ENCODE data around the gene CD8B. TPM values are rescaled to one million over a fixed set of nuclear protein-coding genes. Genes with fewer than 3 reads are reported as not detected.
"Not testable (repeated sequence)": the region's sequence is repeated elsewhere in the genome, so short reads cannot be mapped to it uniquely, and the experiment has no call there.

The CD8B gene
- polyA plus RNA-seq, 1 of the 3 experiments (the other 2 are of a cell fraction): not detected

DNA sequence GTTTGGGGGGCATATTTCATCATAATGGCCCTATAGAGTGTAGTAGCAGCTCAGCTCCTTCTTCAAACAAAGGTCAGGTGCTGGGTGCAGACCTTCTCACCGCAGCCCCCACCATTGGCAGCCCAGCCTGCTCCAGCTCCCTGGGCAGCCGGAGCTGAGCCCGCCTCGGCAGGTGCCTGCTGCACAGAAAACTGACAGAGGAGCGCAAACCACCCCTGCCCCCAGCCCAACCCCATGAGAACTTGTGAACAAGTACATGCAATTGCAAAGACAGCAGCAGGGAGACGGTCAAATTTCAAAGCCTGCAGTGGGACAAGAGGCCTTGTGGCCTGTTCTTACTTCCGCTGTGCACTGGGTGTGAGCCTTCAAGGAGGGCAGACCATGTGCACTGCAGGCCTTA, 22.2 kb downstream of the CD8B start:
- H3K79me2 ChIP-seq (ENCODE audit: insufficient read depth); CTCF ChIA-PET; POLR2A ChIA-PET; H4K20me1 ChIP-seq (ENCODE audit: insufficient read depth); H3K27ac ChIP-seq (ENCODE audit: low read depth in 2 of 2, low read length in 1 of 2); DNase-seq; H2AFZ ChIP-seq (ENCODE audit: low read depth); H3K9me2 ChIP-seq; H3F3A ChIP-seq (replicated peaks; ENCODE audit: insufficient read depth); H3K4me2 ChIP-seq; H3K4me3 ChIP-seq (ENCODE audit: low read depth in 2 of 2, low read length in 1 of 2); H3K27me3 ChIP-seq (ENCODE audit: insufficient read depth); H3K9me3 ChIP-seq; H3K9ac ChIP-seq; H3K4me1 ChIP-seq (ENCODE audit: control insufficient read depth in 1 of 2, insufficient read depth in 2 of 2, low read depth in 1 of 2, low read length in 1 of 2); H3K36me3 ChIP-seq (replicated peaks in 1 of 2; ENCODE audit: control insufficient read depth in 1 of 2, insufficient read depth in 2 of 2, low read length in 1 of 2): not testable (repeated sequence)
- WGBS (ENCODE audit: low lambda C conversion rate): 98% methylated on average over 6 of the region's 7 CpGs

GRCh38 chr2:86837714-86838113, 24.0 kb downstream of the CD8B start:
- H3K9me3 ChIP-seq; H3K27me3 ChIP-seq (ENCODE audit: insufficient read depth); H3K4me2 ChIP-seq; H4K20me1 ChIP-seq (ENCODE audit: insufficient read depth); H2AFZ ChIP-seq (ENCODE audit: low read depth); H3F3A ChIP-seq (replicated peaks; ENCODE audit: insufficient read depth); POLR2A ChIA-PET; H3K27ac ChIP-seq (ENCODE audit: low read depth in 2 of 2, low read length in 1 of 2); H3K36me3 ChIP-seq (replicated peaks in 1 of 2; ENCODE audit: control insufficient read depth in 1 of 2, insufficient read depth in 2 of 2, low read length in 1 of 2); H3K79me2 ChIP-seq (ENCODE audit: insufficient read depth); H3K9me2 ChIP-seq; H3K4me3 ChIP-seq (ENCODE audit: low read depth in 2 of 2, low read length in 1 of 2); H3K4me1 ChIP-seq (ENCODE audit: control insufficient read depth in 1 of 2, insufficient read depth in 2 of 2, low read depth in 1 of 2, low read length in 1 of 2); H3K9ac ChIP-seq; DNase-seq; CTCF ChIA-PET: not testable (repeated sequence)
- 86% methylated on average over 6 of the region's 7 CpGs for WGBS (ENCODE audit: low lambda C conversion rate)

GRCh38 chr2:86836915-86837695, 24.6 kb downstream of the CD8B start:
- CTCF ChIA-PET; H3K9me2 ChIP-seq; H3K9me3 ChIP-seq; H3K9ac ChIP-seq; H3K4me3 ChIP-seq (ENCODE audit: low read depth in 2 of 2, low read length in 1 of 2); H3K4me1 ChIP-seq (ENCODE audit: control insufficient read depth in 1 of 2, insufficient read depth in 2 of 2, low read depth in 1 of 2, low read length in 1 of 2); H3K36me3 ChIP-seq (replicated peaks in 1 of 2; ENCODE audit: control insufficient read depth in 1 of 2, insufficient read depth in 2 of 2, low read length in 1 of 2); H3K79me2 ChIP-seq (ENCODE audit: insufficient read depth); H4K20me1 ChIP-seq (ENCODE audit: insufficient read depth); POLR2A ChIA-PET; H3F3A ChIP-seq (replicated peaks; ENCODE audit: insufficient read depth); H3K27me3 ChIP-seq (ENCODE audit: insufficient read depth); DNase-seq: not testable (repeated sequence)
- WGBS (ENCODE audit: low lambda C conversion rate): 46% methylated on average over 17 of the region's 19 CpGs
- H3K4me2 ChIP-seq: peak overlapping the region; percentile 53
- TF ChIP-seq, protein P1, sequence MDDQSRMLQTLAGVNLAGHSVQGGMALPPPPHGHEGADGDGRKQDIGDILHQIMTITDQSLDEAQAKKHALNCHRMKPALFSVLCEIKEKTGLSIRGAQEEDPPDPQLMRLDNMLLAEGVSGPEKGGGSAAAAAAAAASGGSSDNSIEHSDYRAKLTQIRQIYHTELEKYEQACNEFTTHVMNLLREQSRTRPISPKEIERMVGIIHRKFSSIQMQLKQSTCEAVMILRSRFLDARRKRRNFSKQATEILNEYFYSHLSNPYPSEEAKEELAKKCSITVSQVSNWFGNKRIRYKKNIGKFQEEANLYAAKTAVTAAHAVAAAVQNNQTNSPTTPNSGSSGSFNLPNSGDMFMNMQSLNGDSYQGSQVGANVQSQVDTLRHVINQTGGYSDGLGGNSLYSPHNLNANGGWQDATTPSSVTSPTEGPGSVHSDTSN (IDR thresholded peaks at IDR 0.05): peak; percentile 27; the same call in 1 of the 2 replicates
- TF ChIP-seq TCF12 (IDR thresholded peaks at IDR 0.05): peak; percentile 43; the same call in 1 of the 2 replicates
- TF ChIP-seq JUND (IDR thresholded peaks at IDR 0.05): peak; percentile 30
- TF ChIP-seq, protein P2, sequence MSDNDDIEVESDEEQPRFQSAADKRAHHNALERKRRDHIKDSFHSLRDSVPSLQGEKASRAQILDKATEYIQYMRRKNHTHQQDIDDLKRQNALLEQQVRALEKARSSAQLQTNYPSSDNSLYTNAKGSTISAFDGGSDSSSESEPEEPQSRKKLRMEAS (IDR thresholded peaks at IDR 0.05; ENCODE audit: low read depth): peak; percentile 44; the same call in 1 of the 2 replicates
- TF ChIP-seq FOSL2 (IDR thresholded peaks at IDR 0.05; ENCODE audit: borderline replicate concordance, low read depth): peak; percentile 69
- peak overlapping the region in 1 of 2 experiments; percentile 36; a peak in 1 of 4 replicates for H3K27ac ChIP-seq (ENCODE audit: low read depth in 2 of 2, low read length in 1 of 2)
- H2AFZ ChIP-seq (ENCODE audit: low read depth): peak overlapping the region; percentile 46; the same call in 1 of the 2 replicates

DNA sequence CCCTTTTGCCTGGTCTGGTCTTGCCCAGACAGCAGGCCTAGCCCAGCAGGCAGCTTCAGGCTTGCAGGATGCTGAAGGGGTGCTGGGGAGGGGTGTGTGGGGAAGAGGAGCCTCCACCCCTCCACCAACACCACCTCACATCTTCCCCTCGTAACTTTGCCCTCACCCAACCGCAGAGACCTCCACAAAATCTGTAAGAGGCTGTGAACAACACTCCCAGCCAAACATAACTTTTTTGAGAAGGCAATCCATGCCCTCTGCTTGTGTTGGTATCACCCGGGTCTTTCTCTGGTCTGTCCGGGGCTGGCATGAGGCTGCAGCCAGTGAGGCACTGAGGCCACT, 26.2 kb downstream of the CD8B start:
- H3K4me1 ChIP-seq (ENCODE audit: control insufficient read depth in 1 of 2, insufficient read depth in 2 of 2, low read depth in 1 of 2, low read length in 1 of 2); H3K9me2 ChIP-seq; H3K27me3 ChIP-seq (ENCODE audit: insufficient read depth); H3K9me3 ChIP-seq; CTCF ChIA-PET; H3K27ac ChIP-seq (ENCODE audit: low read depth in 2 of 2, low read length in 1 of 2); H2AFZ ChIP-seq (ENCODE audit: low read depth); DNase-seq; H3F3A ChIP-seq (replicated peaks; ENCODE audit: insufficient read depth); H3K79me2 ChIP-seq (ENCODE audit: insufficient read depth); H3K36me3 ChIP-seq (replicated peaks in 1 of 2; ENCODE audit: control insufficient read depth in 1 of 2, insufficient read depth in 2 of 2, low read length in 1 of 2); H3K9ac ChIP-seq; H3K4me3 ChIP-seq (ENCODE audit: low read depth in 2 of 2, low read length in 1 of 2); POLR2A ChIA-PET; H4K20me1 ChIP-seq (ENCODE audit: insufficient read depth); H3K4me2 ChIP-seq: not testable (repeated sequence)
- 47% methylated on average over 4 of the region's 4 CpGs for WGBS (ENCODE audit: low lambda C conversion rate)

Data from SK-N-SH (cell line).